Astrocyte of the cerebellum (primary cell): Measurements from ENCODE around the gene ROR1.
A peak's percentile ranks its signal among the peaks of the same experiment; 100 is the strongest.
"Not testable (repeated sequence)": the region's sequence is repeated elsewhere in the genome, so short reads cannot be mapped to it uniquely, and the experiment has no call there.

ENCODE experiments used
- DNase-seq: peaks from one replicate; pipeline ENCODE4 v3.0.0-alpha.2; 2011; ENCODE audit warnings: low read depth
- H3K4me3 ChIP-seq: 2 replicates; pipeline ENCODE4 v1.5.1; 2011; ENCODE audit warnings: mild to moderate bottlenecking, low read depth, low read length, moderate library complexity
- CTCF ChIP-seq: IDR thresholded peaks from 2 replicates; pipeline ENCODE4 v1.5.1; 2012; ENCODE audit warnings: low read length, low read depth, moderate library complexity, mild to moderate bottlenecking; ENCODE audit errors: missing control alignments
- in situ Hi-C: cut with HindIII; loops from 2 replicates; pipeline ENCODE4 v1.10.0; 2017; ENCODE audit warnings: low sequenced_read_pairs

The ROR1 gene

GRCh38 chr1:64220241-64220640, 446.4 kb downstream of the ROR1 start:
- no peak overlapping the region for H3K4me3 ChIP-seq
- no peak for DNase-seq
- in situ Hi-C loops, result no loop called here
- TF ChIP-seq CTCF, result no peak

DNA sequence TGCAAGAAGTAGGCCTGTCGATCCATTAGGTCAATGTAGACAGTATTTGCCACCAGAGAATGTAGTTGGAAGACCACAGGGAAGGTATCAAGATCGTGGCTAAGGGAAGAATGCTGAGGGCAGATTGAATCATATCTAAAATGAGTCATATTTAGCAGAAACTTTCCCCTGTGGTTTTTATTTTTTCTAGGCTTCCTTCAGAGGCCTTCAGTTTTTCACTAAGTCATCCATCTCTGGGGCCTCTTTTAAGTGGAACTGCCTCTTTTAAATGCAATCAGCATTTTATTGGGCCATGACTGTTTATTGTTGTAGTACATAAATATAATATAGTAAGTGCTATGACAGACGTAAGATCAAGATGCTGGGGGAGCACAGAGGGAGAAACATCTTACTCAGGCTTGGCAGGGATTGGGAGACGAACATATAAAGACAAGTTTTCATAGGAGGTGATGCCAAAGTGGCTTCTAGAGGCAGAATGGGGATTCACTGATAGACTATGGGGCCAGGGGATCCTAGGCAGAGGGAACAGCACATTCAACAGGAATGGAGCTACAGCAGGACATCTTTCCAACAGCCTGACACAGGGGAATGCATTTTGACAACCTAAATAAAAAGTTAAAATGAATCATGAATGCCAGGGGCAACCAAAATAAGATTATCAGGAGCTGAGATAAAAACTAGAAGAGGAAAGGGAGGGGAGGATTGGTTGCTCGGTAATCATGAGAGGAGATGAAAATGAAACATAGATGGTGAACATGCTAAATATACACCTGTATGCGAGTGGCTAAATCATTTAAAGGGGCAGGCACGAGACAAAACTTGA, 449.7 kb downstream of the ROR1 start:
- in situ Hi-C loops, result no loop called here
- peak; percentile 65 for DNase-seq

GRCh38 chr1:64224236-64224635, 450.4 kb downstream of the ROR1 start:
- in situ Hi-C loops, H3K4me3 ChIP-seq, DNase-seq: not testable (repeated sequence)

More for the DNA sequence above, 449.7 kb downstream of the ROR1 start:
- no peak for TF ChIP-seq CTCF
- H3K4me3 ChIP-seq, result no peak overlapping the region

GRCh38 chr1:64228167-64228957, 454.5 kb downstream of the ROR1 start:
- no peak for TF ChIP-seq CTCF
- in situ Hi-C loops, result loop anchor here (25.0 kb wide), 2 partner anchors 316 to 541 kb away; no protein-coding TSS in a partner anchor
- H3K4me3 ChIP-seq, result no peak overlapping the region
- peak; percentile 51 for DNase-seq

- no peak for DNase-seq
- TF ChIP-seq CTCF, result no peak
- in situ Hi-C loops, result loop anchor here (25.0 kb wide), 2 partner anchors 317 to 542 kb away; no protein-coding TSS in a partner anchor
- H3K4me3 ChIP-seq, result no peak overlapping the region
Observed at GRCh38 chr1:64229307-64229706, 455.5 kb downstream of the ROR1 start.
